ENCODE measurements around the gene OR14I1. TPM values are rescaled to one million over a fixed set of nuclear protein-coding genes. Genes with fewer than 3 reads are reported as not detected.

The OR14I1 gene
- total RNA-seq, 1 donor from 2014 or later, result not detected

- Histone ChIP-seq H3K36me3 (no peaks in the 10 kb centered on the region), H3K4me1 (no peaks in the 10 kb centered on the region), H3K27me3 (no peaks in the 10 kb centered on the region), H3K79me2 (ENCODE audit: low read depth) (no peaks in the 10 kb centered on the region), H3K9me3 (ENCODE audit: low read depth) (peaks cover 34% of the 10 kb centered on the region), H4K20me1 (ENCODE audit: low read depth) (no peaks in the 10 kb centered on the region), H3K9ac (no peak overlapping the region), H3F3A (ENCODE audit: low read depth) (no peaks in the 10 kb centered on the region), H2AFZ (replicated peaks) (no peak overlapping the region), H3K4me2 (no peak overlapping the region), H3K27ac (no peak overlapping the region), H3K4me3 (no peak overlapping the region)
- Mint-ChIP-seq H3K4me3 (no peak overlapping the region), H3K27me3 (ENCODE audit: insufficient read depth, low read depth) (peaks cover 3% of the 10 kb centered on the region), H3K36me3 (no peaks in the 10 kb centered on the region), H3K27ac (no peak overlapping the region), H3K4me1 (no peaks in the 10 kb centered on the region), H3K9me3 (peaks cover 22% of the 10 kb centered on the region)
- no peak for DNase-seq (ENCODE audit: low spot score)
- no peak for TF ChIP-seq CTCF (IDR thresholded peaks at IDR 0.05)
- TF ChIP-seq EZH2phosphoT487 (IDR thresholded peaks at IDR 0.05), result no peak
- no peak for TF ChIP-seq EZH2 (IDR thresholded peaks at IDR 0.05)
Observed at GRCh38 chr1:248699099-248699498, 3.5 kb downstream of the OR14I1 start.

- TF ChIP-seq CTCF (IDR thresholded peaks at IDR 0.05) (no peak), EZH2 (IDR thresholded peaks at IDR 0.05) (no peak), EZH2phosphoT487 (IDR thresholded peaks at IDR 0.05) (no peak)
- H3K4me3 ChIP-seq, result no peak overlapping the region
- no peaks in the 10 kb centered on the region for H3K36me3 Mint-ChIP-seq
- H3K27ac ChIP-seq, result no peak overlapping the region
- no peaks in the 10 kb centered on the region for H3K27me3 ChIP-seq
- no peaks in the 10 kb centered on the region for H3F3A ChIP-seq (ENCODE audit: low read depth)
- H3K27ac Mint-ChIP-seq, result no peak overlapping the region
- H3K4me2 ChIP-seq, result no peak overlapping the region
- peaks cover 36% of the 10 kb centered on the region for H3K9me3 ChIP-seq (ENCODE audit: low read depth)
- no peak overlapping the region for H2AFZ ChIP-seq (replicated peaks)
- no peak overlapping the region for H3K4me3 Mint-ChIP-seq
- no peak overlapping the region for H3K9ac ChIP-seq
- peaks cover 3% of the 10 kb centered on the region for H3K27me3 Mint-ChIP-seq (ENCODE audit: insufficient read depth, low read depth)
- no peaks in the 10 kb centered on the region for H4K20me1 ChIP-seq (ENCODE audit: low read depth)
- no peaks in the 10 kb centered on the region for H3K4me1 ChIP-seq
- no peaks in the 10 kb centered on the region for H3K4me1 Mint-ChIP-seq
- DNase-seq (ENCODE audit: low spot score), result no peak
- H3K79me2 ChIP-seq (ENCODE audit: low read depth), result no peaks in the 10 kb centered on the region
- no peaks in the 10 kb centered on the region for H3K36me3 ChIP-seq
- peaks cover 29% of the 10 kb centered on the region for H3K9me3 Mint-ChIP-seq
Observed at GRCh38 chr1:248697907-248698306, 4.7 kb downstream of the OR14I1 start.

- TF ChIP-seq EZH2 (IDR thresholded peaks at IDR 0.05) (no peak), CTCF (IDR thresholded peaks at IDR 0.05) (no peak), EZH2phosphoT487 (IDR thresholded peaks at IDR 0.05) (no peak)
Observed at GRCh38 chr1:248696774-248697173, 5.8 kb downstream of the OR14I1 start.

More at GRCh38 chr1:248696774-248697173, 5.8 kb downstream of the OR14I1 start:
- H3K36me3 ChIP-seq, result no peaks in the 10 kb centered on the region
- no peak overlapping the region for H2AFZ ChIP-seq (replicated peaks)
- no peak overlapping the region for H3K9ac ChIP-seq
- H3F3A ChIP-seq (ENCODE audit: low read depth), result no peaks in the 10 kb centered on the region
- no peak overlapping the region for H3K4me3 ChIP-seq
- peaks cover 3% of the 10 kb centered on the region for H3K27me3 Mint-ChIP-seq (ENCODE audit: insufficient read depth, low read depth)
- no peaks in the 10 kb centered on the region for H3K79me2 ChIP-seq (ENCODE audit: low read depth)
- H3K27ac Mint-ChIP-seq, result no peak overlapping the region
- H3K4me2 ChIP-seq, result no peak overlapping the region
- peaks cover 36% of the 10 kb centered on the region for H3K9me3 Mint-ChIP-seq
- H3K27ac ChIP-seq, result no peak overlapping the region
- no peaks in the 10 kb centered on the region for H3K27me3 ChIP-seq
- DNase-seq (ENCODE audit: low spot score), result no peak
- H3K4me1 ChIP-seq, result no peaks in the 10 kb centered on the region
- H3K4me1 Mint-ChIP-seq, result no peaks in the 10 kb centered on the region
- H4K20me1 ChIP-seq (ENCODE audit: low read depth), result no peaks in the 10 kb centered on the region
- no peak overlapping the region for H3K4me3 Mint-ChIP-seq
- peaks cover 36% of the 10 kb centered on the region for H3K9me3 ChIP-seq (ENCODE audit: low read depth)
- no peaks in the 10 kb centered on the region for H3K36me3 Mint-ChIP-seq
